GM19193 (cell line): Measurements from ENCODE around the gene ALKBH5.

Source experiments
- POLR2A ChIP-seq: IDR thresholded peaks from 4 replicates; pipeline ENCODE4 v1.6.1; 2011; ENCODE audit not compliant: insufficient read depth, insufficient read length; ENCODE audit errors: extremely low read depth

The ALKBH5 gene

GRCh38 chr17:18183334-18184142, at the start of gene ALKBH5:
Gene ALKBH5 (plus strand): TSS chr17:18183828. CDS start chr17:18184244, 416 bp downstream.
- peak; percentile 57 for TF ChIP-seq POLR2A

DNA sequence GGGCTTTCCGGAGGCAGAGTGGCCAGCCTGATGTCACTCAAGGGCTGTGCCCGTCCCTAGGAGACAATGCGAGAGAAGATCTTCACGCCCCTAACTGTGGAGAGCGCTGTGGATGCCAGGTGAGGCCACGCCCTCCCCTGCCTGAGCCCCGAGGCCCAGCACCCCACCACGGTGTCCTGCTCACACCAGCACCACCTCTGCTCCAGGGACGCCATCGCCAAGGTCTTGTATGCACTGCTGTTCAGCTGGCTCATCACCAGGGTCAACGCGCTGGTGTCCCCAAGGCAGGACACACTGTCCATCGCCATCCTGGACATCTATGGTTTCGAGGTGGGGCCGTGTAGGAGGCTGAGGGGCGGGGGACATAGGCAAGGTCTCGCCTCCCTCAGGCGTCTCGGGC, 47.3 kb upstream of the ALKBH5 start:
- no peak for TF ChIP-seq POLR2A

DNA sequence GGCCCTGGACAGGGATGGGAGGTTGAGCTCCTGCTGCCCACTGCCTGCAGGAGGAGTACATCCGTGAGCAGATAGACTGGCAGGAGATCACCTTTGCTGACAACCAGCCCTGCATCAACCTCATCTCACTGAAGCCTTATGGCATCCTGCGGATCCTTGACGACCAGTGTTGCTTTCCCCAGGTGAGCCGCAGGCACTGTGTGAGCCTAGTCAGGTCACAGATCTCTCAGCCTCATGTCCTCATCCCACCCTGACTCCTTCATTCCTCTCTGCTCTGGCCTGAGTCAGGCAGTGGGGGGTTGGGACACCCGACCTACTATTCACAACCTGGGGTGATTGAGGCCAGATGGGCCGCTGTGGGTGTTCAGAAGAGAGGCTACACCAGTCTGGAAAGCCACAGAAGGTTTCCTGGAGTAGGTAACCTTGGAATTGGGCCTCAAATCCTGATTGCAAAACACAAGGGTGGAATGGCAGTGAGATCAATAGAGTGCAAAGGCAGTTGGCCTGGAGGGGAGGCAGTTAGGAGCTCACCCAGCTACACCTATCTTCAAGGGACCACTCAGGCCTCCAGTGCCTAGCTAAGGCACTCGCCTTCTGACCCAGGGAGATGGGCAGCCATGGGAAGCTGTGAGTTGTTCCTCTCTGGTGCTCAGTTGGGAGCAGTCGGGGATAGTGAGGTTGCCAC, 45.4 kb upstream of the ALKBH5 start:
- no peak for TF ChIP-seq POLR2A

- no peak for TF ChIP-seq POLR2A
Measured at GRCh38 chr17:18139092-18139491, 44.5 kb upstream of the ALKBH5 start.

DNA sequence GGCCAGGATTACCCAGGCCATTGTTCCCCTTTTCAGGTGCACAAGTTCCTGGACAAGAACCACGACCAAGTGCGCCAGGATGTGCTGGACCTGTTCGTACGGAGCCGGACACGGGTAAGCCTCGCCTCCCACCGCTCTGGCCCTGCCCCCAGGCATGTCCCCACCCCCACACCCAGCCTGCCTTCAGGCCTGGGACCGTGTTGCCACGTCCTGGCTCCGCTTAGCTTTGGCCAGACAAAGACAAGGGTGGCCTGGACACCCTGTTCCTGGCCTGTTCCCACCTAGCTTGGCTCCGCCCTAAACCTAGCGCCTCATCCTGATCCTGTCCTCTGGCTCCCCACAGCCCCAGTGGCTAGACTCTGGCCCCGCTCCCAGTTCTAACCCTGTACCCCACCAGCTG, 44.1 kb upstream of the ALKBH5 start:
- TF ChIP-seq POLR2A, result no peak

DNA sequence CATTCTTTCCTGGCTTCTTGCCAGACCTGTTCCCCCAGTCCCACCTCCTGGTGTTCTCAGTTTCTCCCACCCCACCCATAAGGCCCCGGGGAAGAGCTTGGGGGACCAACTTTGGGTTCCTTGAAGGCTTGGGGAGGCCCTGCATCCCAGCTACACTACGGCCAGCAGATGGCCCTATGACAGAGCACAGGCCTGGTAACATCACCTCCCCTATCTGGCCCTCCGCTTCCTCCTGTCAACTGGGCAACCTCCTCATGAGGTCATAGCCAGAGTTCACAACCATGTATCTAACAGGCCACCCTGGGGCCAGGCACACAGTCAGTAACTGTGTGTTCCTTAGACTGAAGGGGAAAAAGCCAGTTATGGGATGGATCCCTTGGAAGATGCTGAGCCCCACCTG, 43.7 kb upstream of the ALKBH5 start:
- TF ChIP-seq POLR2A, result no peak

DNA sequence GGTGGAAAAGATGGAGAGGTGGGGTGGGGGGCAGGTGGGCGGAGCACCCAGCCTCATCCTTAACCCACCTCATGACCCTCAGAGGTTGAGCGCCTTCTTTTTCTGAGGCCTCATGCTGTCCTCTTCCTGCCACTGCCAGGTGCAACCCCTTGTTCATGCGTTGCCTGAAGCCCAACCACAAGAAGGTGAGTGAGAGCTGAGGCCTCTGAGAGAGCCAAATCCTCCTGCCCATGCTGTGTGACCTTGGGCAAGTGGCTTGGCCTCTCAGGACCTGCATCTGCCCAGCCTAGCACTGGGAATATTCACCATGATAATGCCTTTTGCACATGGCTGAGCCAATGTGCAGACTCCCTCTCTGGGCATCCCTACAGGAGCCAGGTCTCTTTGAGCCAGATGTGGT, 43.0 kb upstream of the ALKBH5 start:
- no peak for TF ChIP-seq POLR2A

DNA sequence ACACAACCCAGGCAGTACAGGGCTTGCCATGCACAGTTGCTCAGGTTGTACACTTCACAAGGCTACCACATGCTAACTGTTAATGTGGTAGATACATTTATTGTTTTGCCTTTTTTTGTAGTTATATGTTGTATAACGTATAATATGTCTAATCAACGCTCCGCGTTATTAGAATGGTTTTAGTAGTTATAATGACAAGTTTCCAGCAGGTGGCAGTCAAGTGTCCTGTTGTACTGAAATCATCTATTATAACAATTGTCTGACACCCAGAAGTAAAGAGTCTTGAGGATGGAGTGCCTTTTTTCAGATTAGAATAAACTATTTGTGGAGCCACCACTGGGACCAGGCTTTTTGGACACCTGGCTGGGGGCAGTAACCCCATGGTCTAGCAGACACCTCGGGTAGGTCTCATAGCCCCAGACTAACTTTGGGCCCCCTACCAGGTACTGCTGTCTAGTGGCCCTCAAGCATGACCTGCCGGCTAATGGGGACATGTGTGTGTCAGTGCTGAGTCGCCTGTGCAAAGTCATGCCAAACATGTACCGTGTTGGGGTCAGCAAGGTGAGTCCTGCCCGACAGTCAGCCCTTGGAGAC, 42.3 kb upstream of the ALKBH5 start:
- no peak for TF ChIP-seq POLR2A

GRCh38 chr17:18142417-18142816, 41.2 kb upstream of the ALKBH5 start:
- no peak for TF ChIP-seq POLR2A

DNA sequence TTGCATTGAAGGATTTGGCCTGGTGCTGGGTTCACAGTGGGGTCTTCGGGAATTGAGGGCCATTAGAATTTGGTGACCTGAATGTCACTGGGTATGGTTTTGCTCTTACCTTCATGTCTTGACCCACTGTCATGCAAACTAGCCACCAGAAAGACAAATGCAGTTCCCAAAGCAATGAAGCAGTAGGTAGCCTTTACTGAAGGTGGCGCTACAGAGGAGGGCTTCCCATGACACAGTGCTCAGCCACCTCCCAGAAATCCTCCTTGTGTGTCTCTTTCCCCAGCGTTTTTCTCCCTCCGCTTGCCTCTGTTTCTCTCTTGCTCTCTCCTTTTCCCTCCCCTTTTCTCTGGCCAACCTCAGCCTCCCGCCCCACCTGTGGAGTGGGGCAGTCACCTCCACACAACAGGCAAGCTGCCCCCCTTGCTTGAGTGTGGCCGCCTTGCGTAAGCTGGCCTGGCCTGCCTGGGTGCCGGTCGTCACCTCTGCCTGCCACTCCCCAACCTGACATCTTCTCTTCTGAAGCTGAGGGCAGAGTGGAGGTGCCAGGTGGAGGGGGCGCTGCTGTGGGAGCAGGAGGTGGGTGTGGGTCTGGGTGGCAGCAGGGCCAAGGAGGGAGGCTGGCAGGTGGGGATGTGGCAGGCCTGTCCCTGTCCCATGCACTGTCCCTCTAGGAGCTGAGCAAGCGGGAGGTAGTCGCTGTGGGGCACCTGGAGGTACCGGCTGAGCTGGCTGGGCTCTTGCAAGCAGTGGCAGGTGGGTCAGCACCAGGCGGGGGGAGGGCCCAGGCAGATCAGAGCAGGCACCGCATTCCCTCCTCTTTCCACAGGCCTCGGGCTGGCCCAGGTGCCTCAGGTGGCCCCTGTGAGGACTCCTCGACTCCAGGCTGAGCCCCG, 40.3 kb upstream of the ALKBH5 start:
- TF ChIP-seq POLR2A, result no peak

GRCh38 chr17:18144261-18144660, 39.4 kb upstream of the ALKBH5 start:
- no peak for TF ChIP-seq POLR2A

DNA sequence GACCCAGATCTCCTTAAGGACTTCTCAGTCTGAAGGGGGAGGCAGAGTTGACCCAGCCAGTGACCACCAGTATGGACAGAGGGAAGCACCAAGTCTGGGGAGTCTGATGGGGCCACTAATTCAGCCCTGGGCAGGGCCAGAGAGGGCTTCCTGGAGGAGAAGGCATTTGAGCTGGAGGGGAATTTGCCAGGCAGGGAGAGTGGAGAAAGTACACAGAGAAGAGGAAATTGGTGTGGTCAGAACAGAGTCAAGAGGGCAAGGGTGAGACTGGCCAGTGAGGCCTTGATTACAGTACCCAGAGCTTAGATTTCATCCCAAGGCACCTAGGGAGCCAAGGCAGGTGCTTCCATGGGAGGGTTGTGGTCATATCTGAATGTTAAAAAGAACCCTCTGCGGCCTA, 38.8 kb upstream of the ALKBH5 start:
- no peak for TF ChIP-seq POLR2A

GRCh38 chr17:18145811-18146210, 37.8 kb upstream of the ALKBH5 start:
- no peak for TF ChIP-seq POLR2A

DNA sequence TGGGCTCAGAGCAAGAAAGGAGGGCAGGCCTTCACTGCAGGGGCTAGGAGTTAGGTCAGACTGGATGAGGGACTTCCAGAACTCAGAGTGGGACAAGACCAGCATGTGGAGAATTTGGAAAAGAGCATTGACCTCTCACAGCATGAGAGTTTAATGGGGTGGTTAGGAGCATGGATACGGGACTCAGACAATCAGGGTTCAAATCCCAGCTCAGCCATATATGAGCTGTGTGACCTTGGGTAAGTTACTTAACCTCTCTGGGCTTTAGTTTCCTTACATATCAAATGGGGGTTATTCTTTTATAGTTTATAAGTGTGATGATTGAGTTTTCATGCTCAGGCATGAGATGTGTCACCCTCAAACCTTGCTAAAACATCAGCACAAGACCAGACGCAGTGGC, 37.4 kb upstream of the ALKBH5 start:
- no peak for TF ChIP-seq POLR2A

- no peak for TF ChIP-seq POLR2A
Measured at GRCh38 chr17:18146980-18147379, 36.6 kb upstream of the ALKBH5 start.

DNA sequence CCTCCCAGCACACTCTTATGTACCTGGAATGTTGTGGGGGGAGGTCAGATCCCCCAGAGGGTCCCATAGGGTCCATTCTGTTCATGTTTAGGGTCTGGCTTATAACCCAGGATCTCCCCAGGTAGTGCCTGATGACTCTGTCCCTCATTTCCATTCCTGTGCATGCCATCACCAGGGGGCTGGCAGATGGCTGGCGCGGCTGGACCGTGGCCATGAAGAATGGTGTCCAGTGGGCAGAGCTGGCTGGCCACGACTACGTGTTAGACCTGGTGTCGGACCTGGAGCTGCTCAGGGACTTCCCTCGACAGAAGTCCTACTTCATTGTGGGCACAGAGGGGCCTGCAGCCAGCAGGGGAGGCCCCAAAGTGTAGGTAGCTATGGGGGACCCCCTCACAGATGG, 35.0 kb upstream of the ALKBH5 start:
- no peak for TF ChIP-seq POLR2A

GRCh38 chr17:18151290-18151689, 32.3 kb upstream of the ALKBH5 start:
- TF ChIP-seq POLR2A, result no peak
